Measurements from ENCODE around the gene GMNN. TPM values are rescaled to one million over a fixed set of nuclear protein-coding genes. Genes with fewer than 3 reads are reported as not detected.
A peak's percentile ranks its signal among the peaks of the same experiment; 100 is the strongest.

Gene GMNN
- total RNA-seq, 2 donors from 2014 or later: 39.2 to 42.8 TPM

DNA sequence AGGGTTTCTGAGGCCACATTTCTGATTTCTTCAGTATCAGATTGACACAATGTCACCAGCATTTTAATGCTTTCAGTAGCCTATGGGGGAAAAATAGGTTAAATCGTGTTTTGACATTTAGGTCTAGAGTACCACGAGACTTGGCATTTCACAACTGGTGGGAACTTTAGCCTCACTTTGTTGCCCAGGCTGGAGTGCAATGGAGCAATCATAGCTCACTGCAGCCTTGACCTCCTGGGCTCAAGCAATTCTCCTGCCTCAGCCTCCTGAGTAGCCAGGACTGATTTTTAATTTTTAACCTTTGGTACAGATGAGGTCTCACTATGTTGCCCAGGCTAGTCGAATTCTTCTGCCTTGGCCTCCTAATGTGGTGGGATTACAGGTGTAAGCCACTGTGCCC, 35.0 kb downstream of the GMNN start:
- no peak overlapping the region for H3K27ac ChIP-seq
- DNase-seq (no peak), ATAC-seq (no peak)
- H3K4me3 ChIP-seq: no peak overlapping the region
- H3K36me3 ChIP-seq (replicated peaks in 1 of 2; ENCODE audit: insufficient read depth in 1 of 2, low read depth in 2 of 2): no peaks in the 10 kb centered on the region
- H3K9me3 ChIP-seq: no peaks in the 10 kb centered on the region
- WGBS, 2 donors: 76 to 86% methylated on average over 2 to 3 of the region's 3 CpGs
- intact Hi-C loops (cut with DNase I): no loop called here
- no peaks in the 10 kb centered on the region for H3K4me1 ChIP-seq
- no peak for TF ChIP-seq POLR2A (IDR thresholded peaks at IDR 0.05)
- TF ChIP-seq, protein P1, sequence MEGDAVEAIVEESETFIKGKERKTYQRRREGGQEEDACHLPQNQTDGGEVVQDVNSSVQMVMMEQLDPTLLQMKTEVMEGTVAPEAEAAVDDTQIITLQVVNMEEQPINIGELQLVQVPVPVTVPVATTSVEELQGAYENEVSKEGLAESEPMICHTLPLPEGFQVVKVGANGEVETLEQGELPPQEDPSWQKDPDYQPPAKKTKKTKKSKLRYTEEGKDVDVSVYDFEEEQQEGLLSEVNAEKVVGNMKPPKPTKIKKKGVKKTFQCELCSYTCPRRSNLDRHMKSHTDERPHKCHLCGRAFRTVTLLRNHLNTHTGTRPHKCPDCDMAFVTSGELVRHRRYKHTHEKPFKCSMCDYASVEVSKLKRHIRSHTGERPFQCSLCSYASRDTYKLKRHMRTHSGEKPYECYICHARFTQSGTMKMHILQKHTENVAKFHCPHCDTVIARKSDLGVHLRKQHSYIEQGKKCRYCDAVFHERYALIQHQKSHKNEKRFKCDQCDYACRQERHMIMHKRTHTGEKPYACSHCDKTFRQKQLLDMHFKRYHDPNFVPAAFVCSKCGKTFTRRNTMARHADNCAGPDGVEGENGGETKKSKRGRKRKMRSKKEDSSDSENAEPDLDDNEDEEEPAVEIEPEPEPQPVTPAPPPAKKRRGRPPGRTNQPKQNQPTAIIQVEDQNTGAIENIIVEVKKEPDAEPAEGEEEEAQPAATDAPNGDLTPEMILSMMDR (IDR thresholded peaks at IDR 0.05): no peak
- H3K27me3 ChIP-seq: no peaks in the 10 kb centered on the region

DNA sequence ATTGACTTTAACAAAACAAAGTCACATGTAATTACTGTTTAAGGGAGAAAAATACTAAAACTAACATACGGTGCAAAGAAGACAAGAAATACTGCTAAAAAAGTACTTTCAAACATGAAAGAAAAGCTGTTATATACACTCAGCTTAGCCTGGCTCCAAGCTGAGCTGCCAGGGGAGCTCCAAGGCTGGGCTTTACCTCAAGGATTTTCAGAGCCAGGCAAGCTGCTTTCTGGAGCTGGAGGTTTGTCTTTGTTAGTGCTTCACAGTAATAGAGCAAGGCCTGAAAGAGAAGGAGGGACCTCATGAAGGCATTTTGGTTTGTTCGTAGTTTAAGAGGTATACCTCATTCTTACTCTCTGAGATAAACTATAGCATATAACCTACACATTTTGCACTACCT, 43.6 kb downstream of the GMNN start:
- WGBS, 2 donors: 62 to 68% methylated on average over 2 of the region's 2 CpGs
- TF ChIP-seq, protein P1 (IDR thresholded peaks at IDR 0.05): no peak
- no peak for TF ChIP-seq POLR2A (IDR thresholded peaks at IDR 0.05)
- Histone ChIP-seq H3K4me1 (no peaks in the 10 kb centered on the region), H3K4me3 (no peak overlapping the region), H3K27ac (peak overlapping the region in 1 of 4 donors; percentile 5), H3K36me3 (replicated peaks in 1 of 2; ENCODE audit: insufficient read depth in 1 of 2, low read depth in 2 of 2) (no peaks in the 10 kb centered on the region), H3K27me3 (no peaks in the 10 kb centered on the region), H3K9me3 (no peaks in the 10 kb centered on the region)
- intact Hi-C loops (cut with DNase I): no loop called here
- ATAC-seq (no peak), DNase-seq (no peak)

DNA sequence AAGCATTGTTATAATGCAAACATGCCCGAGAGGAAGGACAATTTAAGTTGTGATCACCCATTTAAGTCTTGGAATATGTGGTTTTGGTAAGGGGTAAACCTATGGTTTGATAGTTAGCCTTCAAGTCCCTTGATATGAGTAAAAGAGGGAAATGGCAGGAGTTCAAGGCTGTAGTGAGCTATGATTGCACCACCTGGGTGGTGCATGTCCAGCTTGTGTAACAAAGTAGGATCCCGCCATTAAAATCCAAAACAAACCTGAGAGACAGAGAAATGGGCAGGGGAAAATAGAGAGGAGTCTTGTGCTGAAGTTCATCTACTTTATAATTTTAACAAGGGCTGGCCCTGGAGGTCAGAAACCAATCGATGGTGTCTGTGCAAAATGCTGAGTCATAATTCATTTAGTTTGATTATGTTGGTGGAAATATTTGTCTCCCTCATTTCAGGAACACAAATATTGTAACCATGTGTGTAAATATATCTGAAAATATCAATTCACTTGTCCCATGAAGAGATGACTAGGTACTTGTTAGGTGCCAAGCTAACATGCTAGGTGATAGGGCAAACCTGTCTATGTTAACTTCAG, 47.2 kb downstream of the GMNN start:
- H3K27ac ChIP-seq: peak overlapping the region in 1 of 4 donors; percentile 15
- DNase-seq (no peak), ATAC-seq (no peak)
- H3K27me3 ChIP-seq: no peaks in the 10 kb centered on the region
- intact Hi-C loops (cut with DNase I): no loop called here
- H3K4me3 ChIP-seq: no peak overlapping the region
- TF ChIP-seq, protein P1 (IDR thresholded peaks at IDR 0.05): no peak
- no peak for TF ChIP-seq POLR2A (IDR thresholded peaks at IDR 0.05)
- WGBS, 2 donors: 64 to 76% methylated on average over 3 of the region's 3 CpGs
- peaks cover 19% of the 10 kb centered on the region for H3K4me1 ChIP-seq
- H3K36me3 ChIP-seq (replicated peaks in 1 of 2; ENCODE audit: insufficient read depth in 1 of 2, low read depth in 2 of 2): no peaks in the 10 kb centered on the region
- H3K9me3 ChIP-seq: no peaks in the 10 kb centered on the region

DNA sequence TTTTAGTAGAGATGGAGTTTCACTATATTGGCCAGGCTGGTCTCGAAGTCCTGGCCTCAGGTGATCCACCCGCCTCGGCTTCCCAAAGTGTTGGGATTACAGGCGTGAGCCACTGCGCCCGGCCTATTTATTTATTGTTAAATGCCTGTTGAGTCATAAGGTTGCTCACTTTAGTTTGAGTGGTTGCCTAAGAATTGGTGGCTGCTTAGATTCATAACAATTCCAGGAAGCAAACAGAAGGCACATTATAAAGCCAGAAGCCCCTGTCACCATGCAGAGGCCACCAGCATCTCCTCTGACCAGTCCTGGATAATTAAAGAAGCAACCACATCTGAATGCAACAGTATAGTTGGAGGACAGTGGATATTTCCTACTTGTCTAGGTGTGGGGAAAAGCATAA, 48.0 kb downstream of the GMNN start:
- 98% methylated on average over 6 of the region's 6 CpGs for WGBS, 2 donors
- intact Hi-C loops (cut with DNase I): no loop called here
- no peaks in the 10 kb centered on the region for H3K36me3 ChIP-seq (replicated peaks in 1 of 2; ENCODE audit: insufficient read depth in 1 of 2, low read depth in 2 of 2)
- DNase-seq (no peak), ATAC-seq (no peak)
- no peaks in the 10 kb centered on the region for H3K27me3 ChIP-seq
- no peak overlapping the region for H3K4me3 ChIP-seq
- TF ChIP-seq POLR2A (IDR thresholded peaks at IDR 0.05): no peak
- TF ChIP-seq, protein P1 (IDR thresholded peaks at IDR 0.05): no peak
- H3K27ac ChIP-seq: no peak overlapping the region
- peaks cover 26% of the 10 kb centered on the region for H3K4me1 ChIP-seq
- H3K9me3 ChIP-seq: no peaks in the 10 kb centered on the region

GRCh38 chr6:24823185-24823584, 48.4 kb downstream of the GMNN start:
- Histone ChIP-seq H3K27ac (no peak overlapping the region), H3K4me3 (no peak overlapping the region), H3K9me3 (no peaks in the 10 kb centered on the region), H3K27me3 (no peaks in the 10 kb centered on the region), H3K4me1 (peaks cover 29% of the 10 kb centered on the region), H3K36me3 (replicated peaks in 1 of 2; ENCODE audit: insufficient read depth in 1 of 2, low read depth in 2 of 2) (no peaks in the 10 kb centered on the region)
- no peak for TF ChIP-seq POLR2A (IDR thresholded peaks at IDR 0.05)
- TF ChIP-seq, protein P1 (IDR thresholded peaks at IDR 0.05): no peak
- no peak for ATAC-seq
- intact Hi-C loops (cut with DNase I): no loop called here
- 70 to 75% methylated on average over 2 of the region's 2 CpGs for WGBS, 2 donors
- no peak for DNase-seq

All from body of pancreas (tissue), 4 donors.